ENCODE data around the gene FER1L5.

GRCh38 chr2:96617012-96617411 lies 25.6 kb upstream of the FER1L5 start:
- no peak for TF ChIP-seq GATA2 (IDR thresholded peaks at IDR 0.05; ENCODE audit: low read depth, low read length)
- TF ChIP-seq GATA3 (IDR thresholded peaks at IDR 0.05; ENCODE audit: low read depth, low read length), result no peak
